Thyroid gland (tissue), 4 donors: ENCODE results near the gene GRIK4. TPM values are rescaled to one million over a fixed set of nuclear protein-coding genes. Genes with fewer than 3 reads are reported as not detected.

Experiments
- DNase-seq, 2 donors: peaks; one replicate each; pipeline ENCODE4 v3.0.0-alpha.2; 2019
- H3K27ac ChIP-seq, 3 donors: fragments of 200-600 bp; sonication (generic); 1 replicate in 2 of 3; 2 replicates in 1 of 3; pipeline ENCODE4 v1.5.1; 2016 to 2019; ENCODE audit warnings: mild to moderate bottlenecking in 1 of 3, moderate library complexity in 1 of 3
- H3K27me3 ChIP-seq: fragments of 200-600 bp; sonication (generic); one replicate; pipeline ENCODE4 v1.5.1; 2019
- H3K36me3 ChIP-seq, 2 donors: fragments of 200-600 bp; sonication (generic); one replicate each; pipeline ENCODE4 v1.5.1; 2016 to 2019
- H3K4me1 ChIP-seq, 2 donors: fragments of 200-600 bp; sonication (generic); one replicate each; pipeline ENCODE4 v1.5.1; 2017 to 2019
- H3K4me3 ChIP-seq, 3 donors: fragments of 200-600 bp; sonication (generic); replicated peaks in 1 of 3; 1 replicate in 2 of 3; 2 replicates in 1 of 3; pipeline ENCODE4 v1.5.1; 2016; ENCODE audit warnings: mild to moderate bottlenecking in 1 of 3
- H3K9me3 ChIP-seq: fragments of 200-600 bp; sonication (generic); one replicate; pipeline ENCODE4 v1.5.1; 2017
- CTCF ChIP-seq, 6 experiments: fragments of 200-600 bp in 3 of 6; fragments of 450-650 bp in 3 of 6; sonication (generic) in 3 of 6; IDR thresholded peaks; one replicate each; pipeline ENCODE4 v1.5.1; 2016 to 2019; ENCODE audit warnings: antibody characterized with exemption in 6 of 6, mild to moderate bottlenecking in 2 of 6, inconsistent platforms in 1 of 6, moderate library complexity in 1 of 6
- POLR2A ChIP-seq, 2 donors: fragments of 450-650 bp; IDR thresholded peaks; one replicate each; pipeline ENCODE4 v1.6.1; 2017; ENCODE audit warnings: antibody characterized with exemption in 2 of 2, mild to moderate bottlenecking in 2 of 2, moderate library complexity in 1 of 2
- WGBS, 2 donors: methylation state at CpG; one replicate each; pipeline ENCODE4 v1.1.5; 2017; 5-methylcytosine and 5-hydroxymethylcytosine counted together
- intact Hi-C: fragments of 100-400 bp; cut with DNase I; formaldehyde crosslinking; loops from one replicate; pipeline ENCODE4 v1.15.1; 2023
- total RNA-seq, 4 donors: library from RNA; depleted of rRNA; stranded (reverse); fragments of >200 nt; gene quantifications; one replicate each; pipeline ENCODE4 v1.2.3, GENCODE V29; 2016

GRIK4 gene
- total RNA-seq, 4 donors from 2014 or later = 0.54 to 3.7 (median 0.99) TPM

DNA sequence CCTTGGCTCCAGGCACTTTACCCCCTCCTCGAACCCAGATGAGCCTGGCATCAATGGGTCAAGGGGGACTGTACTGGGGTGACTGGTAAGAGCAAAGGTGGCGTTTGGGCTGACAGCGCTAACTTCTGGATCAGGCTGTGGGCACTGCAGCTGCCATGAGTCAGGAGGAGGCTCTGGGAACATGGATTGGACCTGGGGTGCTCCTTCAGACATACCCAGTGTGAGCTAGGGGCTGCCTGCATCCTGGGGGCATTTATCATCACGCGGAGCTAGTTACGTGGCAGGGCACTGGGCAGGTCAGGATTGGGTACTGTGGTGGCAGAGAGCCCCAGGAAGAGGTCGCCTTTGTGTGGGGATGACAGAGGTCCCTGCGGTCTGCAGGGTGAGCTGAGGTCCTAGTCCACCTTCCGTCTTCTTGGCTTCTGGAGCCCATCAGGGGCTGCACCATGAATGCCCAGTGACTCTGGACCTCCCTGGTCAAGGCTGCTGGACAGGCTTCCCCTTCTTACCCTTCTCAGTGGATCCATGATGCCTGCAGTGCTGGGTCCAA, 13.1 kb downstream of the GRIK4 start:
- H3K4me1 ChIP-seq = peaks cover 0 to 9% of the 10 kb centered on the region in 2 donors
- no peaks in the 10 kb centered on the region for H3K27me3 ChIP-seq
- TF ChIP-seq CTCF (IDR thresholded peaks at IDR 0.05) (no peak), POLR2A (IDR thresholded peaks at IDR 0.05) (no peak)
- no peak for DNase-seq
- no peak overlapping the region for H3K4me3 ChIP-seq
- 91 to 95% methylated on average over 6 to 9 of the region's 9 CpGs for WGBS, 2 donors
- no peak overlapping the region for H3K27ac ChIP-seq
- intact Hi-C loops = no loop called here
- H3K36me3 ChIP-seq = no peaks in the 10 kb centered on the region
- H3K9me3 ChIP-seq = no peaks in the 10 kb centered on the region

DNA sequence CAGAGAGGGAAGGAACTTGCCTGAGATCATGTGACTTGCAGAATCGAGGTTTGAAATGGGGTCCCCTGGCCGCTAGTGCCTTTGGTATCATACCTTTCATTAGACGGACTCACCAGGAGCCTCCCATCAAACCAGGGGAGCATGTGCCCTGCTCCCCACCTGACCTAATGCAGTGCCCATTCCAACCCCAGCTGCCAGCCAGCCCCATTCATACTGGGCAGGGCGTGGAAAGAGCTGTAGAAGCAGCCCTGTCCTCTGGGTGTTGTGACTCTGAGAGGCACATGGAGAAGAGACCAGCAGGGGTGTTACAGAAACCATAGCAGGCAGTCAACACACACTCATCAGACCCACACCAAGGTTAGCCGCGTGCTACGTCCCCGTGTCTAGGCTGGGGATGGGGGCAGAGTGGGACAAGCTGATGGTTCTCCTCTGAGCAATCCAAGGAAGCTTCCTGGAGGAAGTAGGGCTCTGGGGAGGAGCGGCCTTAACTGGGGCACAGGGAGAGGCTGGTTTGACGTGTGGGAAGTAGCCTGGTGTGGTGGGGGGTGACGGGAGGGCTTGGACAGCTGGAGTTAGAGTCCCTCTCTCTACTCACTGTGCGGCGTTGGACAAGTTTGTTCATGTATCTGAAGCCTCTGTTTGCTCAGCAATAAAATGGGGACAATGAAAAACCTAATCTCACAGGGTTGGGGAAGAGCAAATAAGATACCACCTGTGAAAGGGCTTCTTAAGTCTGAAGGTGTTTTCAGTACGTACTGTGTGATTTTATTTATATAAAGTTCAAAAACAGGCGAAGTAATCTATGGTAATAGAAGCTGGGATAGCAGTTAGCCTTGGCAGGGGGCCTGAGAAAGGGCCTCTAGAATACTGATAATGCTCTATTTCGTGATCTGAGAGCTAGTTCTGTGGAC, 14.0 kb downstream of the GRIK4 start:
- Histone ChIP-seq H3K27me3 (no peaks in the 10 kb centered on the region), H3K9me3 (no peaks in the 10 kb centered on the region), H3K4me1 (peaks cover 0 to 9% of the 10 kb centered on the region in 2 donors), H3K4me3 (no peak overlapping the region), H3K36me3 (no peaks in the 10 kb centered on the region), H3K27ac (no peak overlapping the region)
- intact Hi-C loops = no loop called here
- no peak for DNase-seq
- no peak for TF ChIP-seq CTCF (IDR thresholded peaks at IDR 0.05)
- WGBS, 2 donors = 84 to 91% methylated on average over 16 of the region's 16 CpGs

DNA sequence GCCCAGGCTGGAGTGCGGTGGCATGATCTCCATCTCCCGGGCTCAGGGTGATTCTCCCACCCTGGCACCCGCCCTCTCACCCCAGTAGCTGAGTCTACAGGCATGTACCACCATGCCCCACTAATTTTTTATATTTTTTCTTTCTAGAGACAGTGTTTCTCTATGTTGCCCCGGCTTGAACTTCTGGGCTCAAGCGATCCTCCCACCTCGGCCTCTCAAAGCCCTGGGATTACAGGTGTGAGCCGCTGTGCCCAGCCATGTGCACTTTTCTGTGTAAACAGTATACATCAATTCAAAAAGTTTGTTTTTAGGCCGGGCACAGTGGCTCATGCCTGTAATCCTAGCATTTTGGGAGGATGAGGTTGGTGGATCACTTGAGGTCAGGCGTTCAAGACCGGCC, 14.7 kb downstream of the GRIK4 start:
- no peak overlapping the region for H3K27ac ChIP-seq
- TF ChIP-seq CTCF (IDR thresholded peaks at IDR 0.05) (no peak), POLR2A (IDR thresholded peaks at IDR 0.05) (no peak)
- intact Hi-C loops = no loop called here
- WGBS, 2 donors = 89 to 90% methylated on average over 10 of the region's 10 CpGs
- H3K4me3 ChIP-seq = no peak overlapping the region
- H3K36me3 ChIP-seq = no peaks in the 10 kb centered on the region
- no peaks in the 10 kb centered on the region for H3K9me3 ChIP-seq
- H3K27me3 ChIP-seq = no peaks in the 10 kb centered on the region
- peaks cover 0 to 9% of the 10 kb centered on the region in 2 donors for H3K4me1 ChIP-seq
- no peak for DNase-seq

DNA sequence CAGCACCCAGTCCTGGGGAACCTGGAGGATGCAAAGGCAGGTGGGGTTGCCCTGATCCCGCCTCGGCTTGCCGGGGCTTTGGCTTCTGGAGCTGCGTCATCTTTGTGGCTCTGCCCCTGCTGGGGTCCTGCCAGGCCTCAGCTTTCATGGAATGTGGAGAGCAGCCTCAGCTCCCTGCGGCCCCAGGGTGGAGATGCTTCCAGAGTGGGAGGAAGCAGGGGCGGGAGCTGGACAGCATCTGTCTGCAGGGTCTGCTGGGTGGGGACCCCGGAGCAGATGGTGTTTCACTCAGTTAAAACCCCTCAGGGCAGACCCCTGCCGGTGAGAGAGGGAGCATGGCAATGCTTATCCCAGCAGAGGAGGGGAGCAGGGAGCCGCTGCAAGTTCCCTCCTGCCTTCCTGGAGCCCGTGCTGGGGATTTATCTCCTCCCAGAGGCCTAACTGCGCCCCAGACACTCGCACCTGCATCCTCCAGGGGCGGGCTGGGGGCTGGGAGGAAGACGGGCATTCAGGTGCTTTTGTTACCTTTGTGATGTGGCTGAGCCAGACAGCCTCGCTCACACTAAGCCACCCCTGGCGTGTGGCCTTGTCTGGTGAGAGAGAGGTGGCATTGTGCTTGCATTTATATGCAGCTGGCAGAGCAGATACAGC, 15.7 kb downstream of the GRIK4 start:
- TF ChIP-seq CTCF (IDR thresholded peaks at IDR 0.05) (no peak), POLR2A (IDR thresholded peaks at IDR 0.05) (no peak)
- no peak overlapping the region for H3K4me3 ChIP-seq
- WGBS, 2 donors = 45 to 56% methylated on average over 10 to 12 of the region's 16 CpGs
- no peaks in the 10 kb centered on the region for H3K9me3 ChIP-seq
- H3K36me3 ChIP-seq = no peaks in the 10 kb centered on the region
- DNase-seq = no peak
- peaks cover 6 to 13% of the 10 kb centered on the region in 2 donors for H3K4me1 ChIP-seq
- no peak overlapping the region for H3K27ac ChIP-seq
- intact Hi-C loops = no loop called here
- no peaks in the 10 kb centered on the region for H3K27me3 ChIP-seq

GRCh38 chr11:120528749-120529148, 17.2 kb downstream of the GRIK4 start:
- no peaks in the 10 kb centered on the region for H3K9me3 ChIP-seq
- no peaks in the 10 kb centered on the region for H3K36me3 ChIP-seq
- H3K27me3 ChIP-seq = no peaks in the 10 kb centered on the region
- WGBS, 2 donors = 85 to 96% methylated on average over 4 of the region's 4 CpGs
- intact Hi-C loops = no loop called here
- no peak overlapping the region for H3K27ac ChIP-seq
- no peak overlapping the region for H3K4me3 ChIP-seq
- DNase-seq = no peak
- TF ChIP-seq CTCF (IDR thresholded peaks at IDR 0.05) (no peak), POLR2A (IDR thresholded peaks at IDR 0.05) (no peak)
- peaks cover 14 to 15% of the 10 kb centered on the region in 2 donors for H3K4me1 ChIP-seq
